Brain microvascular endothelial cell (primary cell): ENCODE measurements around the gene ALDH1A3.

Experiments
- DNase-seq: peaks from one replicate; pipeline ENCODE4 v3.0.0-alpha.2; 2020
- H3K27ac ChIP-seq: fragments of 250-450 bp; sonication (Bioruptor Pico); 2 replicates; pipeline ENCODE4 v1.5.1; 2020; ENCODE audit warnings: mild to moderate bottlenecking, moderate library complexity
- H3K27me3 ChIP-seq: fragments of 250-450 bp; sonication (Bioruptor Pico); replicated peaks from 2 replicates; pipeline ENCODE4 v1.5.1; 2020; ENCODE audit warnings: mild to moderate bottlenecking
- H3K36me3 ChIP-seq: fragments of 250-450 bp; sonication (Bioruptor Pico); replicated peaks from 2 replicates; pipeline ENCODE4 v1.5.1; 2020; ENCODE audit warnings: mild to moderate bottlenecking
- H3K4me3 ChIP-seq: 2 replicates; pipeline ENCODE4 v1.5.1; 2011; ENCODE audit warnings: low read depth, mild to moderate bottlenecking, control low read depth, low read length, moderate library complexity
- CTCF ChIP-seq: IDR thresholded peaks from 2 replicates; pipeline ENCODE4 v1.5.1; 2011; ENCODE audit warnings: low read depth, mild to moderate bottlenecking, moderate library complexity, low read length, control low read depth, inconsistent platforms; ENCODE audit errors: missing control alignments
- in situ Hi-C: cut with HindIII; loops from 2 replicates; pipeline ENCODE4 v1.10.0; 2017; ENCODE audit warnings: low sequenced_read_pairs, low pct_ligation_motif_present

The ALDH1A3 gene

GRCh38 chr15:100949691-100950090 is 70.1 kb downstream of the ALDH1A3 start:
- Histone ChIP-seq H3K4me3 (no peak overlapping the region), H3K27me3 (no peaks in the 10 kb centered on the region), H3K27ac (no peak overlapping the region), H3K36me3 (no peaks in the 10 kb centered on the region)
- TF ChIP-seq CTCF, result no peak
- in situ Hi-C loops, result no loop called here
- DNase-seq, result no peak

- in situ Hi-C loops, result no loop called here
- Histone ChIP-seq H3K27me3 (no peaks in the 10 kb centered on the region), H3K4me3 (no peak overlapping the region), H3K36me3 (no peaks in the 10 kb centered on the region), H3K27ac (no peak overlapping the region)
- no peak for TF ChIP-seq CTCF
- DNase-seq, result no peak
Observed at GRCh38 chr15:100951965-100952364, 72.3 kb downstream of the ALDH1A3 start.

GRCh38 chr15:100952566-100952965 is 72.9 kb downstream of the ALDH1A3 start:
- no peak overlapping the region for H3K4me3 ChIP-seq
- H3K27ac ChIP-seq, result no peak overlapping the region
- in situ Hi-C loops, result no loop called here
- no peaks in the 10 kb centered on the region for H3K36me3 ChIP-seq
- DNase-seq, result no peak
- H3K27me3 ChIP-seq, result no peaks in the 10 kb centered on the region
- TF ChIP-seq CTCF, result no peak

- peak; percentile 14 for DNase-seq
- in situ Hi-C loops, result no loop called here
- no peak for TF ChIP-seq CTCF
- no peaks in the 10 kb centered on the region for H3K36me3 ChIP-seq
- H3K27ac ChIP-seq, result peak overlapping the region; percentile 81
- H3K27me3 ChIP-seq, result no peaks in the 10 kb centered on the region
- H3K4me3 ChIP-seq, result no peak overlapping the region
Observed at GRCh38 chr15:100958326-100959065, 78.9 kb downstream of the ALDH1A3 start.

GRCh38 chr15:100959066-100960050 is 79.7 kb downstream of the ALDH1A3 start:
- peak overlapping the region; percentile 81 for H3K27ac ChIP-seq
- no peaks in the 10 kb centered on the region for H3K27me3 ChIP-seq
- DNase-seq, result no peak
- in situ Hi-C loops, result no loop called here
- TF ChIP-seq CTCF, result no peak
- H3K4me3 ChIP-seq, result no peak overlapping the region
- H3K36me3 ChIP-seq, result no peaks in the 10 kb centered on the region
